GM23338 (cell line): ENCODE results near the gene RNF215. TPM values are rescaled to one million over a fixed set of nuclear protein-coding genes. Genes with fewer than 3 reads are reported as not detected.
A peak's percentile ranks its signal among the peaks of the same experiment; 100 is the strongest.

Source experiments
- ATAC-seq: fragments of 200-7000 bp; cut with Tn5 transposase; 3 replicates; pipeline ENCODE4 v1.9.1; 2020
- DNase-seq: peaks from one replicate; pipeline ENCODE4 v3.0.0-alpha.2; 2015; ENCODE audit warnings: low spot score
- H2AFZ ChIP-seq: fragments of 200-600 bp; sonication (generic); 2 replicates; pipeline ENCODE4 v1.8.0; 2016; ENCODE audit warnings: antibody characterized with exemption, mild to moderate bottlenecking, moderate library complexity
- H3F3A ChIP-seq: fragments of 200-600 bp; sonication (generic); replicated peaks from 2 replicates; pipeline ENCODE4 v1.8.0; 2017; ENCODE audit warnings: antibody characterized with exemption, mixed run types, low read depth
- H3K27ac ChIP-seq: fragments of 200-600 bp; sonication (generic); 2 replicates; pipeline ENCODE4 v1.6.1; 2016; ENCODE audit warnings: low read depth
- H3K27me3 ChIP-seq: fragments of 200-600 bp; sonication (generic); 2 replicates; pipeline ENCODE4 v1.8.0; 2016; ENCODE audit warnings: mild to moderate bottlenecking, mixed run types, moderate library complexity; ENCODE audit not compliant: insufficient read depth
- H3K36me3 ChIP-seq: fragments of 200-600 bp; sonication (generic); 2 replicates; pipeline ENCODE4 v1.8.0; 2016; ENCODE audit warnings: mild to moderate bottlenecking; ENCODE audit not compliant: insufficient read depth
- H3K4me1 ChIP-seq: fragments of 200-600 bp; sonication (generic); 2 replicates; pipeline ENCODE4 v1.8.0; 2016; ENCODE audit warnings: mild to moderate bottlenecking, moderate library complexity; ENCODE audit not compliant: insufficient read depth
- H3K4me2 ChIP-seq: fragments of 200-600 bp; sonication (generic); 2 replicates; pipeline ENCODE4 v1.7.1; 2017; ENCODE audit warnings: mixed run types
- H3K4me3 ChIP-seq: fragments of 200-600 bp; sonication (generic); 2 replicates; pipeline ENCODE4 v1.6.1; 2016; ENCODE audit warnings: mixed run types
- H3K79me2 ChIP-seq: fragments of 200-600 bp; sonication (generic); replicated peaks from 2 replicates; pipeline ENCODE4 v1.8.0; 2017; ENCODE audit warnings: mild to moderate bottlenecking; ENCODE audit not compliant: insufficient read depth
- H3K9me2 ChIP-seq: fragments of 200-600 bp; sonication (generic); 2 replicates; pipeline ENCODE4 v1.8.0; 2017; ENCODE audit not compliant: insufficient read depth
- H4K20me1 ChIP-seq: fragments of 200-600 bp; sonication (generic); replicated peaks from 2 replicates; pipeline ENCODE4 v1.8.0; 2017; ENCODE audit warnings: mild to moderate bottlenecking; ENCODE audit not compliant: insufficient read depth
- H3K27ac Mint-ChIP-seq: 2 replicates; pipeline ENCODE4 v1.8.0; 2020; ENCODE audit warnings: inconsistent platforms, mild to moderate bottlenecking, moderate library complexity, mixed read lengths
- H3K27me3 Mint-ChIP-seq: 3 replicates; pipeline ENCODE4 v1.8.0; 2022; ENCODE audit warnings: low read depth, mild to moderate bottlenecking, moderate library complexity, mixed read lengths, inconsistent platforms; ENCODE audit not compliant: insufficient read depth, poor library complexity
- H3K36me3 Mint-ChIP-seq: 3 replicates; pipeline ENCODE4 v1.8.0; 2021; ENCODE audit warnings: low read depth, mild to moderate bottlenecking, inconsistent platforms, moderate library complexity, mixed read lengths
- H3K4me1 Mint-ChIP-seq: 3 replicates; pipeline ENCODE4 v1.8.0; 2020; ENCODE audit warnings: mild to moderate bottlenecking, inconsistent platforms, mixed read lengths
- H3K4me3 Mint-ChIP-seq: 3 replicates; pipeline ENCODE4 v1.8.0; 2021; ENCODE audit warnings: moderate library complexity, mild to moderate bottlenecking, inconsistent platforms, mixed read lengths
- H3K9me3 Mint-ChIP-seq: 3 replicates; pipeline ENCODE4 v1.8.0; 2020; ENCODE audit warnings: moderate library complexity, mild to moderate bottlenecking, inconsistent platforms, mixed read lengths
- CREB1 ChIP-seq: fragments of 250-450 bp; sonication (Bioruptor Pico); IDR thresholded peaks from 2 replicates; pipeline ENCODE4 v1.5.0; 2020; ENCODE audit warnings: low read depth, mild to moderate bottlenecking, moderate library complexity
- JUNB ChIP-seq: IDR thresholded peaks from one replicate; pipeline ENCODE4 v1.6.1; 2016; ENCODE audit warnings: antibody characterized with exemption; ENCODE audit not compliant: unreplicated experiment
- REST ChIP-seq: IDR thresholded peaks from one replicate; pipeline ENCODE4 v1.6.1; 2018; ENCODE audit warnings: antibody characterized with exemption; ENCODE audit not compliant: unreplicated experiment
- STAT1 ChIP-seq: IDR thresholded peaks from one replicate; pipeline ENCODE4 v1.6.1; 2016; ENCODE audit warnings: antibody characterized with exemption; ENCODE audit not compliant: unreplicated experiment
- ZNF114 ChIP-seq: fragments of 250-450 bp; sonication (Bioruptor Pico); IDR thresholded peaks from 2 replicates; pipeline ENCODE4 v1.5.0; 2020; ENCODE audit warnings: mild to moderate bottlenecking, moderate library complexity
- ZNF462 ChIP-seq: fragments of 250-450 bp; sonication (Bioruptor Pico); IDR thresholded peaks from 2 replicates; pipeline ENCODE4 v1.5.0; 2020; ENCODE audit warnings: mild to moderate bottlenecking, moderate library complexity
- polyA plus RNA-seq: library from polyadenylated mRNA; unstranded; fragments of >200 nt; fragmentation: Nextera tagmentation; extraction: Ambion mirVana; gene quantifications from 2 replicates; pipeline ENCODE4 v1.2.1, GENCODE V29; 2016
- total RNA-seq: library from RNA; depleted of rRNA; stranded (reverse); fragments of >200 nt; shearing (Covaris generic); gene quantifications from 2 replicates; pipeline ENCODE4 v1.2.3, GENCODE V29; 2014

The RNF215 gene
- total and polyA plus RNA-seq, 2 experiments from 2014 or later = 3.3 to 13.9 TPM

GRCh38 chr22:30362651-30363281 is 24.4 kb downstream of the RNF215 start (continued):
- TF ChIP-seq ZNF462 (CRISPR knock-in tag) (no peak), STAT1 (no peak)

- ATAC-seq (no peak), DNase-seq (no peak)
- Histone ChIP-seq H3K4me3 (0 out of 2 replicates have a peak overlapping the region, but pooled peaks have one; percentile 30), H3K79me2 (0 out of 2 replicates have a peak, but pooled peaks cover 5% of the 10 kb centered on the region), H4K20me1 (no peaks in the 10 kb centered on the region), H3K4me1 (peaks cover 23% of the 10 kb centered on the region), H3K36me3 (no peaks in the 10 kb centered on the region), H2AFZ (peak overlapping the region; percentile 29; the same call in 1 of the 2 replicates), H3K27me3 (no peaks in the 10 kb centered on the region), H3F3A (0 out of 2 replicates have a peak, but pooled peaks cover 12% of the 10 kb centered on the region), H3K27ac (peak overlapping the region; percentile 72; the same call in 1 of the 2 replicates), H3K9me2 (no peaks in the 10 kb centered on the region), H3K4me2 (peak overlapping the region; percentile 69; the same call in 1 of the 2 replicates)
- TF ChIP-seq JUNB (no peak), STAT1 (no peak), CREB1 (CRISPR knock-in tag) (no peak), REST (no peak), ZNF114 (no peak)
- Mint-ChIP-seq H3K4me3 (peak overlapping the region; percentile 14; the same call in 1 of the 3 replicates), H3K4me1 (peaks cover 27% of the 10 kb centered on the region), H3K9me3 (no peaks in the 10 kb centered on the region), H3K27ac (peak overlapping the region; percentile 23), H3K27me3 (peaks cover 11% of the 10 kb centered on the region), H3K36me3 (peaks cover 6% of the 10 kb centered on the region; the same call in 1 of the 3 replicates)
These were observed 25.1 kb downstream of the RNF215 start for GRCh38 chr22:30361916-30362650.
